ENCODE measurements around the gene TRRAP. TPM values are rescaled to one million over a fixed set of nuclear protein-coding genes. Genes with fewer than 3 reads are reported as not detected.

Gene TRRAP
- total and polyA plus RNA-seq, 2 of the 4 experiments (the other 2 are of a cell fraction), result 12.5 to 18.1 TPM

DNA sequence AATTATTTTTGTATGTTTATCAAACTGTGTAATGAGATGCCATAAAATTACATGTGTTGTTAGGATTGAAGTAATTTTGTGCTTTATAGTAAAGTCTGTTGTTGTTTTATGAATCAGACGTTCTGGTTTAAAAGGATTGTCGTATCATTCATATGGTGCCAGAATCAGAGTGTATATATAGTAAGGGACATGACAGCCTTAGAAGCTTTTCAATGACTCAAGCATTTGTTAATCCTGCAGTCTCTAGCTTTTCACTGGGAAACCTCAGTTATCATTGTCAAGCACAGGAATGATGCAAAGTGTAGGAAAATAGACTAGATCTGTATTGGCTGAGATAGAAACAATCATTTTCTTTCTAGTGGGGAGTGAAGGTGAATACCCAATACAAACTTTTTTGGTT lies 57.5 kb downstream of the TRRAP start:
- no peak overlapping the region for H2BK15ac ChIP-seq (ENCODE audit: low read depth, low read length)
- H2BK5ac ChIP-seq (ENCODE audit: low read depth, low read length, poor library complexity, severe bottlenecking), result no peak overlapping the region
- CTCF ChIA-PET, result no interaction called here
- TF ChIP-seq POLR2A (IDR thresholded peaks at IDR 0.05; ENCODE audit: low read depth, low read length) (no peak), MXI1 (IDR thresholded peaks at IDR 0.05; ENCODE audit: borderline replicate concordance, low read depth, low read length) (no peak), SMC3 (IDR thresholded peaks at IDR 0.05; ENCODE audit: low read depth, low read length) (no peak), BHLHE40 (IDR thresholded peaks at IDR 0.05; ENCODE audit: low read depth, low read length) (no peak), MAFK (IDR thresholded peaks at IDR 0.05; ENCODE audit: low read depth, low read length) (no peak), CHD1 (IDR thresholded peaks at IDR 0.05; ENCODE audit: low read depth, low read length) (no peak), NFE2L2 (IDR thresholded peaks at IDR 0.05; ENCODE audit: low read depth, low read length) (no peak), RFX5 (IDR thresholded peaks at IDR 0.05; ENCODE audit: low read depth, low read length) (no peak), FOS (IDR thresholded peaks at IDR 0.05; ENCODE audit: low read depth, low read length) (no peak), RAD21 (IDR thresholded peaks at IDR 0.05; ENCODE audit: low read length) (no peak), MAZ (IDR thresholded peaks at IDR 0.05; ENCODE audit: borderline replicate concordance, low read depth, low read length) (no peak), CEBPB (IDR thresholded peaks at IDR 0.05; ENCODE audit: low read depth, low read length) (no peak), RCOR1 (IDR thresholded peaks at IDR 0.05; ENCODE audit: insufficient replicate concordance, low read length) (no peak)
- TF ChIP-seq, protein P1, sequence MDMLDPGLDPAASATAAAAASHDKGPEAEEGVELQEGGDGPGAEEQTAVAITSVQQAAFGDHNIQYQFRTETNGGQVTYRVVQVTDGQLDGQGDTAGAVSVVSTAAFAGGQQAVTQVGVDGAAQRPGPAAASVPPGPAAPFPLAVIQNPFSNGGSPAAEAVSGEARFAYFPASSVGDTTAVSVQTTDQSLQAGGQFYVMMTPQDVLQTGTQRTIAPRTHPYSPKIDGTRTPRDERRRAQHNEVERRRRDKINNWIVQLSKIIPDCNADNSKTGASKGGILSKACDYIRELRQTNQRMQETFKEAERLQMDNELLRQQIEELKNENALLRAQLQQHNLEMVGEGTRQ (IDR thresholded peaks at IDR 0.05; ENCODE audit: low read depth, low read length), result no peak
- TF ChIP-seq, protein P2, sequence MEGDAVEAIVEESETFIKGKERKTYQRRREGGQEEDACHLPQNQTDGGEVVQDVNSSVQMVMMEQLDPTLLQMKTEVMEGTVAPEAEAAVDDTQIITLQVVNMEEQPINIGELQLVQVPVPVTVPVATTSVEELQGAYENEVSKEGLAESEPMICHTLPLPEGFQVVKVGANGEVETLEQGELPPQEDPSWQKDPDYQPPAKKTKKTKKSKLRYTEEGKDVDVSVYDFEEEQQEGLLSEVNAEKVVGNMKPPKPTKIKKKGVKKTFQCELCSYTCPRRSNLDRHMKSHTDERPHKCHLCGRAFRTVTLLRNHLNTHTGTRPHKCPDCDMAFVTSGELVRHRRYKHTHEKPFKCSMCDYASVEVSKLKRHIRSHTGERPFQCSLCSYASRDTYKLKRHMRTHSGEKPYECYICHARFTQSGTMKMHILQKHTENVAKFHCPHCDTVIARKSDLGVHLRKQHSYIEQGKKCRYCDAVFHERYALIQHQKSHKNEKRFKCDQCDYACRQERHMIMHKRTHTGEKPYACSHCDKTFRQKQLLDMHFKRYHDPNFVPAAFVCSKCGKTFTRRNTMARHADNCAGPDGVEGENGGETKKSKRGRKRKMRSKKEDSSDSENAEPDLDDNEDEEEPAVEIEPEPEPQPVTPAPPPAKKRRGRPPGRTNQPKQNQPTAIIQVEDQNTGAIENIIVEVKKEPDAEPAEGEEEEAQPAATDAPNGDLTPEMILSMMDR (conservative IDR thresholded peaks at IDR 0.05; ENCODE audit: low read depth, low read length), result no peak
- TF ChIP-seq, protein P3, sequence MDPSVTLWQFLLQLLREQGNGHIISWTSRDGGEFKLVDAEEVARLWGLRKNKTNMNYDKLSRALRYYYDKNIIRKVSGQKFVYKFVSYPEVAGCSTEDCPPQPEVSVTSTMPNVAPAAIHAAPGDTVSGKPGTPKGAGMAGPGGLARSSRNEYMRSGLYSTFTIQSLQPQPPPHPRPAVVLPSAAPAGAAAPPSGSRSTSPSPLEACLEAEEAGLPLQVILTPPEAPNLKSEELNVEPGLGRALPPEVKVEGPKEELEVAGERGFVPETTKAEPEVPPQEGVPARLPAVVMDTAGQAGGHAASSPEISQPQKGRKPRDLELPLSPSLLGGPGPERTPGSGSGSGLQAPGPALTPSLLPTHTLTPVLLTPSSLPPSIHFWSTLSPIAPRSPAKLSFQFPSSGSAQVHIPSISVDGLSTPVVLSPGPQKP (IDR thresholded peaks at IDR 0.05; ENCODE audit: borderline replicate concordance, low read depth, low read length), result no peak
- no peak overlapping the region for H3K4ac ChIP-seq (ENCODE audit: low read depth, low read length)
- no peak overlapping the region for H2BK120ac ChIP-seq (ENCODE audit: low read depth, low read length)
- dilution Hi-C loops (cut with HindIII; ENCODE audit: low sequenced_read_pairs, unreplicated experiment), result no loop called here
- H3K9me1 ChIP-seq (ENCODE audit: insufficient read depth, low read length), result no peaks in the 10 kb centered on the region
- H2BK20ac ChIP-seq (ENCODE audit: low read depth, low read length), result no peak overlapping the region
- intact Hi-C loops (cut with micrococcal nuclease), result no loop called here
- peak; percentile 68 for DNase-seq
- no peak overlapping the region for H3K14ac ChIP-seq (replicated peaks; ENCODE audit: low read depth, low read length)
- H3K56ac ChIP-seq (ENCODE audit: extremely low read depth, insufficient read depth, low read length), result no peak overlapping the region
- in situ Hi-C loops (cut with MboI; ENCODE audit: low sequenced_read_pairs), result no loop called here
- H4K5ac ChIP-seq (ENCODE audit: low read depth, low read length), result no peak overlapping the region
- H3K36me3 ChIP-seq (ENCODE audit: control insufficient read depth, insufficient read depth, low read length), result peaks cover 62% of the 10 kb centered on the region
- H3K79me1 ChIP-seq (ENCODE audit: low read depth in 1 of 2, low read length in 2 of 2), result peaks cover 6 to 8% of the 10 kb centered on the region in 2 experiments; a peak in 3 of 4 replicates
- H3K4me2 ChIP-seq (ENCODE audit: low read depth, low read length), result no peak overlapping the region
- no peak overlapping the region for H2AFZ ChIP-seq (replicated peaks; ENCODE audit: low read length, poor library complexity)
- H3K4me1 ChIP-seq (ENCODE audit: control insufficient read depth, insufficient read depth, low read length), result no peaks in the 10 kb centered on the region; the same call in 1 of the 2 replicates
- H3K9me3 ChIP-seq (ENCODE audit: control insufficient read depth, insufficient read depth, low read length), result no peaks in the 10 kb centered on the region
- H4K8ac ChIP-seq (ENCODE audit: low read depth in 2 of 2, low read length in 2 of 2), result no peak overlapping the region
- no peak overlapping the region for H3K23ac ChIP-seq (ENCODE audit: low read depth, low read length)
- POLR2A ChIA-PET (ENCODE audit: unreplicated experiment), result no interaction called here
- ATAC-seq (ENCODE audit: low read depth), result peak; percentile 65
- H3K9ac ChIP-seq (ENCODE audit: low read depth, low read length), result no peak overlapping the region
- WGBS, 2 experiments (ENCODE audit: extremely low coverage in 2 of 2, insufficient read length in 1 of 2), result no CpG with 5 or more reads among the region's 2 CpGs
- H2AK9ac ChIP-seq (replicated peaks; ENCODE audit: low read depth, low read length, poor library complexity), result no peak overlapping the region
- no peak overlapping the region for H4K91ac ChIP-seq (ENCODE audit: insufficient read depth, low read depth, low read length)
- H4K20me1 ChIP-seq (ENCODE audit: insufficient read depth, low read length), result no peaks in the 10 kb centered on the region; the same call in 1 of the 2 replicates
- H2AK5ac ChIP-seq (ENCODE audit: low read depth, low read length), result no peak overlapping the region
- H3K27ac ChIP-seq (ENCODE audit: insufficient read depth, low read length), result no peak overlapping the region
- H3K18ac ChIP-seq (ENCODE audit: low read depth, low read length), result no peak overlapping the region
- no peak overlapping the region for H3K4me3 ChIP-seq (ENCODE audit: insufficient read depth, low read depth, low read length)
- no TSS peak for BruUV-seq (replicated peaks)
- no peaks in the 10 kb centered on the region for H3K27me3 ChIP-seq (ENCODE audit: control insufficient read depth, insufficient read depth, low read length)
